Activated naive CD4-positive, alpha-beta T cell treated with anti-CD3 and anti-CD28 coated beads, Interleukin-2, amount 50 U/mL, for 72 hours (primary cell): ENCODE data around the gene FAT1. TPM values are rescaled to one million over a fixed set of nuclear protein-coding genes. Genes with fewer than 3 reads are reported as not detected.
"Not testable (repeated sequence)": the region's sequence is repeated elsewhere in the genome, so short reads cannot be mapped to it uniquely, and the experiment has no call there.

Source experiments
- ATAC-seq, 2 donors: fragments of 150-1000 bp; cut with Tn5 transposase; 2 replicates each; pipeline ENCODE4 v1.10.0; 2021; ENCODE audit warnings: mild to moderate bottlenecking in 2 of 2, moderate library complexity in 2 of 2
- DNase-seq, 2 donors: peaks; one replicate each; pipeline ENCODE4 v3.0.0; 2021 to 2022; ENCODE audit warnings: low spot score in 2 of 2
- H3K27ac Mint-ChIP-seq, 2 donors: one replicate each; pipeline ENCODE4 v1.8.0; 2022; ENCODE audit warnings: mild to moderate bottlenecking in 2 of 2, mixed read lengths in 2 of 2
- H3K36me3 Mint-ChIP-seq, 2 donors: one replicate each; pipeline ENCODE4 v1.8.0; 2022; ENCODE audit warnings: mixed read lengths in 2 of 2
- H3K9me3 Mint-ChIP-seq, 2 donors: one replicate each; pipeline ENCODE4 v1.8.0; 2022; ENCODE audit warnings: mixed read lengths in 2 of 2
- total RNA-seq, 2 donors: library from RNA; stranded (reverse); gene quantifications; one replicate each; pipeline ENCODE4 v1.2.3, GENCODE V29; 2022

The FAT1 gene
- total RNA-seq, 2 donors from 2014 or later: 0.02 TPM; not detected in 1

DNA sequence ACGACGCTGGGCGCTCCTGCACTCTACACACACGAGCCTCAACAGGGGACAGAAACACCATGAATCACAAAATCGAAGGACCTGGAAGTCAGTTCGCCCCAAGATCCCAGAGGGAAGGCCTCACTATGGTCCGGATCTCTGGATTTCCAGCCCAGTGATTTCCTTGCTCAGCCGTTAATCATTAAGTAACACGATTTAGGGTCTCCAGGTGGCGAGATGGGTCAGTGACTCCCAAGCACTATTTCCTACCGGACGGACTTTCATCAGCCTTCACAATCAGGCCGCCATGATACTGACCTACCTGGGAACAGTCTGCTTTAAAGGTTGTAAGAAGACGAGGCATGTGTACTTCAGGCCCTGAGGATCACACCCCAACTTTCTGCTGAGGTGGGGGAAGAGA, 63.7 kb downstream of the FAT1 start:
- no peak for ATAC-seq
- no peak for DNase-seq
- Mint-ChIP-seq H3K27ac (no peak overlapping the region), H3K9me3 (no peaks in the 10 kb centered on the region), H3K36me3 (no peaks in the 10 kb centered on the region)

DNA sequence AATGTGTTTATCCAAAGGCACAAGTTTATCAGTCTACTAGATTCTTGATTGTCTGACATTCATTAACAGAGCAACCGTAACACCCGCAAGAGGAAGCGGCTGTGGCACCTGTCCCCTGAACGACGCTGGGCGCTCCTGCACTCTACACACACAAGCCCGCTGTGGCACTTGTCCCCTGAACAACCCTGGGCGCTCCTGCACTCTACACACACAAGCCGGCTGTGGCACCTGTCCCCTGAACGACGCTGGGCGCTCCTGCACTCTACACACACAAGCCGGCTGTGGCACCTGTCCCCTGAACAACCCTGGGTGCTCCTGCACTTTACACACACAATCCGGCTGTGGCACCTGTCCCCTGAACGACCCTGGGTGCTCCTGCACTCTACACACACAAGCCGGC, 64.2 kb downstream of the FAT1 start:
- not testable (repeated sequence) for H3K27ac Mint-ChIP-seq, ATAC-seq, H3K9me3 Mint-ChIP-seq, DNase-seq, H3K36me3 Mint-ChIP-seq

DNA sequence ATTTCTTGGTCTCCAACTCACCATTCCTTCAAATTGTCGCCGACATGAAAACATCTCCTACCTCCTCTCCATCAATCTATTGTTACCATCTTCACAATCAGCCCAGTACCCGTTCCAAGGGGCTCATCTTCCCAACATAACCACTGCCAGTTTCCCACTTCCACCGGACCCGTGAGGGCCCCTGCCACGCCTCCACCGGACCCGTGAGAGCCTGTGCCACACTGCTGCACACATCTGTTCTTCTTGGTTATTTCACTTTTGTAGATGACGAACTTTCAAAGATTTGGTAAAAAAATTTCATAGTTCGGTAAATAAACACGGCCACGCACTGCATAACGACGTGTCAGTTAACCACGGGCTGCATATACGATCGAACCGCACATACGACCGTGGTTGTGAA, 65.0 kb downstream of the FAT1 start:
- H3K27ac Mint-ChIP-seq: no peak overlapping the region

GRCh38 chr4:186657764-186658163, 65.9 kb downstream of the FAT1 start:
- H3K9me3 Mint-ChIP-seq: no peaks in the 10 kb centered on the region
- no peaks in the 10 kb centered on the region for H3K36me3 Mint-ChIP-seq
- DNase-seq (no peak), ATAC-seq (no peak)
- no peak overlapping the region for H3K27ac Mint-ChIP-seq

More for the DNA sequence above, 65.0 kb downstream of the FAT1 start:
- Mint-ChIP-seq H3K9me3 (no peaks in the 10 kb centered on the region), H3K36me3 (no peaks in the 10 kb centered on the region)
- ATAC-seq (no peak), DNase-seq (no peak)

GRCh38 chr4:186653969-186654368, 69.7 kb downstream of the FAT1 start:
- H3K27ac Mint-ChIP-seq: no peak overlapping the region
- ATAC-seq: no peak
- DNase-seq: no peak
- peaks cover 0 to 5% of the 10 kb centered on the region in 2 donors for H3K9me3 Mint-ChIP-seq
- H3K36me3 Mint-ChIP-seq: no peaks in the 10 kb centered on the region

DNA sequence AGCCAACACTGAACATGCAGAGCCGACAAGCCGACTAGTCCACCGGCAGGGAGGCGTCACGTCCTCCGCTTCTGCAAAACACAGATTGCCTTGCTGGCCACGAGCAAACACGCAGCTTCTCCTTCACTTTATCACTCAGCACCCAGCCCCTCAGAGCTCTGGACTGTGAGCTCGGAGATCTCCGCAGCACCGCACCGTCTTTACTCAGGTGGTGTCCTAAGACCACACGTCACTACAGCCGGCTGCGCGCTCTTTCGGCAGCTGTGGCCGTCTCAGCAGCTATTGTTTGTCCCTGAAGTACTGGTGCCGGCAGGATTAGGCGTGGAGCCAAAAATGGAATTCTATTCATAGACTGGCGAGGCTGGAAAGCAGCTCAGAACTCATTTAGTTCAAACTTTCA, 72.0 kb downstream of the FAT1 start:
- H3K9me3 Mint-ChIP-seq: peaks cover 0 to 5% of the 10 kb centered on the region in 2 donors
- no peak overlapping the region for H3K27ac Mint-ChIP-seq
- ATAC-seq (no peak), DNase-seq (no peak)
- no peaks in the 10 kb centered on the region for H3K36me3 Mint-ChIP-seq

DNA sequence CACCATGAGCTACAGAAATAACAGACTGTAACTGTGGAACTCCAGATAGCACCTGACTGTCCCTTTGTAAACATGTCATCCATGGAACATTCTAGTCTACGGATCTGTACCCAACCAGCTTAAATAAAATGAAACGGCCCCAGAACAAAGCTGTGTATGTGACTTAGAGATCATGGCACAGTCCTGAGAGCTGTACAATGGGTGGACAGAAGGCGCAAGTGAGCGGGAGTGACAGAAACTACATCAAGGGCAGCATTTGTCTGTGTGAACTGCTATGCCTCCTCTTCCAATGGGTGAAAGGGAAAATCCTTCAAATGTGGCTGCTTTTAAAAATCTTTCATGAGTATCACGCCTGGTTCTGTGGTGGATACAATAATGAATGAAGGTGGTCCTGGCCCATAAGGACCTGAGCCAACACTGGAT, 72.5 kb downstream of the FAT1 start:
- ATAC-seq (no peak), DNase-seq (no peak)
- Mint-ChIP-seq H3K9me3 (peaks cover 0 to 5% of the 10 kb centered on the region in 2 donors), H3K27ac (no peak overlapping the region), H3K36me3 (no peaks in the 10 kb centered on the region)

- Mint-ChIP-seq H3K9me3 (peaks cover 4 to 5% of the 10 kb centered on the region in 2 donors), H3K27ac (no peak overlapping the region), H3K36me3 (no peaks in the 10 kb centered on the region)
- no peak for DNase-seq
- ATAC-seq: no peak
These were observed 73.1 kb downstream of the FAT1 start for GRCh38 chr4:186650401-186651180.

- DNase-seq (no peak), ATAC-seq (no peak)
- no peaks in the 10 kb centered on the region for H3K36me3 Mint-ChIP-seq
- peaks cover 8 to 9% of the 10 kb centered on the region in 2 donors for H3K9me3 Mint-ChIP-seq
- no peak overlapping the region for H3K27ac Mint-ChIP-seq
These were observed 75.8 kb downstream of the FAT1 start for GRCh38 chr4:186647821-186648220.

DNA sequence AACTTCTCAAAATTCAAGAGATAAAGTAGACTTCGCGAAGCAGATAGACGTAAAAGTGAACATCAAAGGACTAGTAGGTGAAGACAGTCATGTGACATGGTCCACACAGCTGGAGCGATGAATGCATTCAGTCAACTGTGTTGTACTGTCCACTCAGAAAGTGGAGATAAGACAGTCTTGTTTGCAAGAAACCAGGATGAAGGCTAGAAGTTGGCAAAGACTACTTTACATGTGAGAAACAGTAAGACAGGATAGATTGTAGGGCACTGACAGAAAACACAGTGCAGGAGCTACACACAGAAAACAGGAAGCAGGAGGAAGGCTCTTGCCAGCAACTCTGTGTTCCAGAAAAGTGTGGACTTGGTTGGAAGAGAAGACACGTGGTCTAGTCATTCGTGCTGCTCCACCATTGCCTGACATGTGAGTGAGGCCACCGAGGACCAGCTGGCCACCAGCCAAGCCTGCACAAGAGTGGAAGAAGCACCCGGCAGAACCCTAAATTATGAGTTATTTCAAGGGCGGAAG, 78.9 kb downstream of the FAT1 start:
- no peak overlapping the region for H3K27ac Mint-ChIP-seq
- DNase-seq (no peak), ATAC-seq (no peak)
- peaks cover 5 to 8% of the 10 kb centered on the region in 2 donors for H3K9me3 Mint-ChIP-seq
- no peaks in the 10 kb centered on the region for H3K36me3 Mint-ChIP-seq

GRCh38 chr4:186644311-186644638, 79.4 kb downstream of the FAT1 start:
- Mint-ChIP-seq H3K27ac (no peak overlapping the region), H3K36me3 (no peaks in the 10 kb centered on the region), H3K9me3 (peaks cover 5 to 8% of the 10 kb centered on the region in 2 donors)
- DNase-seq: no peak
- ATAC-seq: no peak

DNA sequence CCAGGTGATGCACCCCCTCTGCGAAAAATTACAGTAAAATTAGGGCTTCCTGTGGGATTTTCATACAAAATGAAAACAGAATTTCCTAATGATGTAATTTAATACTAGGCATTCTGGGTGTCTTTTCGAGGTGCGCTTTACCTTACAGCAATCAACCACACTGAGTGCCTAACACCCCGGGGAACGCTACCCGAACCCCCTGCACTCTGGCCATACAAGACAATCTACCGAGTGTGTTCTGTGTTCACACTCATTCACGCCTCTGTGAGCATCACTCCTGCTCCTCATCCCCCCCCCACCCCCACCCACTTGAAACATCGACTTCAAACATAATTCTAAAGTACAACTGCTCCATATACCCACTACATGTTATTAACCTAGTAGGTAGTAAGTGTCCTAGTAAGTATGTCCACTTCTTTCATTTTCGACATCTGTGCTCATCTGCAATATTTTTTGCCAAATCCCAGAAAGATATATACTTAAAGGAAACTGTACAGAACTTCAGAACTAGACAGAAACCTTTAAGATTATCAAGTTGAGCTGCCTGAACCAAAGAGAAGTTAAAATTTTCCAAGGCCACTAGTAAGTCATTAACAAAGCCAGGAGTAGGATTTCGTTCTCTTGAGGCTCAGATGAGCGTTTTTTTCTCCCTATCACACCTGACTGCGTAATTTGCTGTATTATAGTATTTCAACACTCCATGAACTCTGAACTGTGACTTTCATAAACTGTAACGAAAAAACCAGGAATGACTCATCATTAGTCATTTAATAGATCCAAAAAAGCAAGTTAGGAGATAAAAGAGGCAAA, 80.0 kb downstream of the FAT1 start:
- no peak for ATAC-seq
- DNase-seq: no peak
- no peaks in the 10 kb centered on the region for H3K36me3 Mint-ChIP-seq
- no peak overlapping the region for H3K27ac Mint-ChIP-seq
- peaks cover 5 to 8% of the 10 kb centered on the region in 2 donors for H3K9me3 Mint-ChIP-seq

GRCh38 chr4:186642998-186643397, 80.7 kb downstream of the FAT1 start:
- Mint-ChIP-seq H3K36me3 (no peaks in the 10 kb centered on the region), H3K27ac (no peak overlapping the region)
- ATAC-seq: no peak

DNA sequence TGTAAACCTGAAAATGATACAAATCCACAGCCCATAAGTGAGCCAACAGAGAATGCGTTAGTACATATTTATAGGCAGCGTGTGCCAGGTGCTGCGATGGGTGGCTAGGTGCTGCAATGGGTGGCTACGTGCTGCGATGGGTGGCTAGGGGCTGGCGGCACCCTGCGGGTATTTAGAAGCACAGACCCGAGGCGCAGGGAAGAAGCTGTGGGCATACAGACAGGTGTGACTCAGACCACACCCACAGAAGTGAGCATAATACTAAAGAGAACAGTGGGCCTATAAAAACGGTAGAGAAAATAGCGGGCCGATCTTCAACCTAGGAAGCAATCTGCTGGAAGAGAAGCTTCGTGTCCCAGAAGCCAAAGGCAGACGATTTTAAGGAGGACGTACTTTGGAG, 81.1 kb downstream of the FAT1 start:
- no peak overlapping the region for H3K27ac Mint-ChIP-seq
- no peak for DNase-seq
- no peak for ATAC-seq
- no peaks in the 10 kb centered on the region for H3K36me3 Mint-ChIP-seq
- peaks cover 5 to 8% of the 10 kb centered on the region in 2 donors for H3K9me3 Mint-ChIP-seq

More at GRCh38 chr4:186642998-186643397, 80.7 kb downstream of the FAT1 start:
- peaks cover 5 to 8% of the 10 kb centered on the region in 2 donors for H3K9me3 Mint-ChIP-seq
- no peak for DNase-seq

- Mint-ChIP-seq H3K36me3 (no peaks in the 10 kb centered on the region), H3K27ac (no peak overlapping the region), H3K9me3 (peaks cover 7 to 10% of the 10 kb centered on the region in 2 donors)
- ATAC-seq (no peak), DNase-seq (no peak)
These were observed 89.0 kb downstream of the FAT1 start for GRCh38 chr4:186634591-186635128.

DNA sequence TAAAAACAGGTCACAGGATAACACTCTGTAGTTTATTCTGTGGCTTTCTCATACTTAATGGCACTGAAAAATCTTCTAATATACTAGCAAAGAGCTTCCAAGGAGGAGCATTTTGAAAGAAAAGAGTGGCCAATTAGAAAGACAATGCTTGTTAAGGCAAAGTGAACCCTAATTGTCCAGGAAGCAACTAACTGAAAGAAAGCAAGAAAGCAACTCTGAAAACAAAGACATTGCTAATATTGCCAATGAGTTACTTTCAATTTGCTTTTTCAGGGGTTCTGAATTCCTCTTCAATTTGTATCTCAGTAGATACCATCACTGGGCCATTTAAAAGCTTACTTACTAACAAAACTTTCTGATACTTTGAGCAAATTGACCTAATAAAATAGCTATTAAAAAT, 89.8 kb downstream of the FAT1 start:
- H3K27ac Mint-ChIP-seq: no peak overlapping the region
- DNase-seq (no peak), ATAC-seq (no peak)
- no peaks in the 10 kb centered on the region for H3K36me3 Mint-ChIP-seq
- H3K9me3 Mint-ChIP-seq: peaks cover 7 to 10% of the 10 kb centered on the region in 2 donors

GRCh38 chr4:186630128-186630527, 93.5 kb downstream of the FAT1 start:
- Mint-ChIP-seq H3K9me3 (peaks cover 7 to 14% of the 10 kb centered on the region in 2 donors), H3K27ac (no peak overlapping the region), H3K36me3 (peaks cover 0 to 5% of the 10 kb centered on the region in 2 donors)
- no peak for ATAC-seq
- DNase-seq: no peak
